ENCODE data around the gene CCDC112. TPM values are rescaled to one million over a fixed set of nuclear protein-coding genes. Genes with fewer than 3 reads are reported as not detected.
A peak's percentile ranks its signal among the peaks of the same experiment; 100 is the strongest.

CCDC112 gene
- total and polyA plus RNA-seq, 2 of the 13 experiments (the other 11 are each of a cell fraction or from before 2014, with no cell fraction given): 1.1 to 2.8 TPM

DNA sequence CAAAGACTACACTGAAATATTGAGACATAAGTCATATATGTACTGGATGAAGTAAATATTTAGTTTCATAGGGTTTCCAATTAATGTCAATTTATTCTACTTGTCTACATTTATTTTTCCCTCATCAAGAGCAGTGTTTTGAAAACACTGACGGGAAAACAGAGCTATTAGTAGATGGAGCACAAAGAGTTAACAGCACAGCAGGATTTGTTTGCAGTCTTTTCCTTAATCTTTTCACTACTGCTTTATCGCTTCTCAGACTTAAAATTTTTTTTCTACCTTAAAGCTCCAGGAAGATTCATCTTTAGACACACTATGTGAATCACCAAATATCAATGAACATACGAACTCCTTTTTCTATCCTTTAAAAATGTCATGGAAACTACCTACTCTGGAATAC lies 59.4 kb downstream of the CCDC112 start:
- DNase-seq (ENCODE audit: low spot score): no peak
- in situ Hi-C loops (cut with HindIII; ENCODE audit: extremely low pct_ligation_motif_present, low pct_unique_long_range_greater_than_20kb): no loop called here
- no peak for FAIRE-seq
- no peaks in the 10 kb centered on the region for H3K9me3 ChIP-seq (ENCODE audit: low read length)
- no peak overlapping the region for H3K27ac ChIP-seq (ENCODE audit: extremely low read length, insufficient read depth, low read length)
- peaks cover 5 to 44% of the 10 kb centered on the region in 2 experiments for H3K36me3 ChIP-seq (replicated peaks in 1 of 2; ENCODE audit: control insufficient read depth in 1 of 2, insufficient read depth in 2 of 2, low read length in 2 of 2)
- H3K79me2 ChIP-seq (ENCODE audit: insufficient read depth, low read length): no peaks in the 10 kb centered on the region
- peaks cover 19% of the 10 kb centered on the region for H3K4me1 ChIP-seq (ENCODE audit: insufficient read depth, low read length)
- intact Hi-C loops (cut with micrococcal nuclease; ENCODE audit: unreplicated experiment): no loop called here
- ChIA-PET CTCF (ENCODE audit: low intra/inter-chr PET ratio, low total read pairs) (no interaction called here), POLR2A (no interaction called here)
- H3K4me3 ChIP-seq (replicated peaks in 1 of 3; ENCODE audit: insufficient read depth in 1 of 3, low read depth in 2 of 3, low read length in 3 of 3): no peak overlapping the region
- no peaks in the 10 kb centered on the region for H4K20me1 ChIP-seq (ENCODE audit: insufficient read depth, low read length)
- 95% methylated on average over 3 of the region's 3 CpGs for WGBS (ENCODE audit: low lambda C conversion rate)
- no peak for ATAC-seq
- H3K4me2 ChIP-seq (ENCODE audit: low read depth, low read length): no peak overlapping the region
- H3K9ac ChIP-seq (ENCODE audit: insufficient read depth, low read depth, low read length): no peak overlapping the region
- H2AFZ ChIP-seq (ENCODE audit: low read length): no peak overlapping the region
- no TSS peak for BruUV-seq (replicated peaks)
- TF ChIP-seq GFI1 (CRISPR knock-in tag; IDR thresholded peaks at IDR 0.05; ENCODE audit: borderline replicate concordance) (no peak), ZNF652 (CRISPR knock-in tag; IDR thresholded peaks at IDR 0.05; ENCODE audit: borderline replicate concordance, low read depth) (peak; percentile 59; the same call in 1 of the 2 replicates)
- no peaks in the 10 kb centered on the region for H3K27me3 ChIP-seq (ENCODE audit: control insufficient read depth in 1 of 2, insufficient read depth in 2 of 2, low read length in 2 of 2)

DNA sequence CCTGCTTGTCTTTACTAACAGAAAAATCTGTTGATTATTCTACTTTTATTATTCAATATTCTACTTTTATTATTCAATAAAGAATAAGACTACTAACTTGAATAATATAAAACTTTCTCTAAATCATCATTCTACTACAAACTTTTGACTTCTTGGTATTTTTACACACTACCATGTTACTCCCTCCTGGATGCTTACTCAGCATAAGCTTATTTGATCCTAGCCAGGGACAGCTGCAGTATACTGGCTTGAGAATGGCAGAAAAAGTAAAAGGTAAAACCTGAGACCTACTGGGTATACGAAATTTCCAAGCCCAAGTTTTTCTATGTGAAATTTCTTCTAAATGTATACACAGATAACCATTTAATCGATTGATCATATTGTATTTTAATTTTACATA lies 59.9 kb downstream of the CCDC112 start:
- Histone ChIP-seq H3K4me2 (ENCODE audit: low read depth, low read length) (no peak overlapping the region), H3K9ac (ENCODE audit: insufficient read depth, low read depth, low read length) (no peak overlapping the region), H3K27me3 (ENCODE audit: control insufficient read depth in 1 of 2, insufficient read depth in 2 of 2, low read length in 2 of 2) (no peaks in the 10 kb centered on the region), H3K9me3 (ENCODE audit: low read length) (no peaks in the 10 kb centered on the region), H4K20me1 (ENCODE audit: insufficient read depth, low read length) (no peaks in the 10 kb centered on the region), H3K27ac (ENCODE audit: extremely low read length, insufficient read depth, low read length) (no peak overlapping the region), H3K4me3 (replicated peaks in 1 of 3; ENCODE audit: insufficient read depth in 1 of 3, low read depth in 2 of 3, low read length in 3 of 3) (no peak overlapping the region), H3K79me2 (ENCODE audit: insufficient read depth, low read length) (no peaks in the 10 kb centered on the region), H3K36me3 (replicated peaks in 1 of 2; ENCODE audit: control insufficient read depth in 1 of 2, insufficient read depth in 2 of 2, low read length in 2 of 2) (peaks cover 5 to 48% of the 10 kb centered on the region in 2 experiments), H3K4me1 (ENCODE audit: insufficient read depth, low read length) (peaks cover 14% of the 10 kb centered on the region), H2AFZ (ENCODE audit: low read length) (no peak overlapping the region)
- intact Hi-C loops (cut with micrococcal nuclease; ENCODE audit: unreplicated experiment) (no loop called here), in situ Hi-C loops (cut with HindIII; ENCODE audit: extremely low pct_ligation_motif_present, low pct_unique_long_range_greater_than_20kb) (no loop called here)
- ChIA-PET POLR2A (no interaction called here), CTCF (ENCODE audit: low intra/inter-chr PET ratio, low total read pairs) (no interaction called here)
- TF ChIP-seq ZFP37 (CRISPR knock-in tag; IDR thresholded peaks at IDR 0.05; ENCODE audit: borderline replicate concordance) (no peak), MAFK (conservative IDR thresholded peaks at IDR 0.05 in 1 of 2, IDR thresholded peaks at IDR 0.05 in 1 of 2; ENCODE audit: low read length in 2 of 2) (peak; percentile 68 to 80), ZNF20 (CRISPR knock-in tag; IDR thresholded peaks at IDR 0.05) (no peak), ZBTB7A (CRISPR knock-in tag; IDR thresholded peaks at IDR 0.05) (no peak), MAFF (IDR thresholded peaks at IDR 0.05; ENCODE audit: low read depth, low read length) (peak; percentile 64), CREB1 (IDR thresholded peaks at IDR 0.05) (no peak), CREB1 (CRISPR knock-in tag; IDR thresholded peaks at IDR 0.05) (no peak), ZNF547 (CRISPR knock-in tag; IDR thresholded peaks at IDR 0.05) (no peak)
- DNase-seq (ENCODE audit: low spot score): no peak
- no peak for FAIRE-seq
- no peak for ATAC-seq
- 93% methylated on average over 2 of the region's 2 CpGs for WGBS (ENCODE audit: low lambda C conversion rate)
- BruUV-seq (replicated peaks): no TSS peak
